ENCODE measurements around the gene FGF6. TPM values are rescaled to one million over a fixed set of nuclear protein-coding genes. Genes with fewer than 3 reads are reported as not detected.

FGF6 gene
- total RNA-seq, 4 donors from 2014 or later = not detected

- Histone ChIP-seq H3K4me1 (no peaks in the 10 kb centered on the region), H3K9me3 (no peaks in the 10 kb centered on the region), H3K27ac (no peak overlapping the region), H3K27me3 (peaks cover 33% of the 10 kb centered on the region), H3K4me3 (no peak overlapping the region), H3K36me3 (no peaks in the 10 kb centered on the region)
- ATAC-seq = no peak
- TF ChIP-seq EP300 (IDR thresholded peaks at IDR 0.05) (no peak), CTCF (IDR thresholded peaks at IDR 0.05) (no peak), POLR2A (IDR thresholded peaks at IDR 0.05) (no peak), POLR2AphosphoS5 (IDR thresholded peaks at IDR 0.05) (no peak)
- 35 to 71% methylated on average over 4 to 5 of the region's 5 CpGs for WGBS, 2 donors (ENCODE audit: low coverage in 1 of 2)
These were observed 5.9 kb downstream of the FGF6 start for GRCh38 chr12:4439736-4440135.

- WGBS, 2 donors (ENCODE audit: low coverage in 1 of 2) = 73 to 80% methylated on average over 11 to 14 of the region's 14 CpGs
- Histone ChIP-seq H3K27ac (no peak overlapping the region), H3K27me3 (peaks cover 37% of the 10 kb centered on the region), H3K9me3 (no peaks in the 10 kb centered on the region), H3K4me1 (no peaks in the 10 kb centered on the region), H3K36me3 (no peaks in the 10 kb centered on the region), H3K4me3 (no peak overlapping the region)
- no peak for ATAC-seq
- TF ChIP-seq CTCF (IDR thresholded peaks at IDR 0.05) (no peak), POLR2AphosphoS5 (IDR thresholded peaks at IDR 0.05) (no peak), POLR2A (IDR thresholded peaks at IDR 0.05) (no peak), EP300 (IDR thresholded peaks at IDR 0.05) (no peak)
These were observed 6.6 kb downstream of the FGF6 start for GRCh38 chr12:4438834-4439596.

- Histone ChIP-seq H3K27ac (no peak overlapping the region), H3K9me3 (no peaks in the 10 kb centered on the region), H3K27me3 (peaks cover 12% of the 10 kb centered on the region), H3K36me3 (no peaks in the 10 kb centered on the region), H3K4me3 (no peak overlapping the region), H3K4me1 (no peaks in the 10 kb centered on the region)
- TF ChIP-seq POLR2AphosphoS5 (IDR thresholded peaks at IDR 0.05) (no peak), CTCF (IDR thresholded peaks at IDR 0.05) (no peak), POLR2A (IDR thresholded peaks at IDR 0.05) (no peak), EP300 (IDR thresholded peaks at IDR 0.05) (no peak)
- ATAC-seq = no peak
- WGBS, 2 donors (ENCODE audit: low coverage in 1 of 2) = 0 to 79% methylated on average over 1 to 5 of the region's 6 CpGs
These were observed 10.1 kb downstream of the FGF6 start for GRCh38 chr12:4435537-4435936.

DNA sequence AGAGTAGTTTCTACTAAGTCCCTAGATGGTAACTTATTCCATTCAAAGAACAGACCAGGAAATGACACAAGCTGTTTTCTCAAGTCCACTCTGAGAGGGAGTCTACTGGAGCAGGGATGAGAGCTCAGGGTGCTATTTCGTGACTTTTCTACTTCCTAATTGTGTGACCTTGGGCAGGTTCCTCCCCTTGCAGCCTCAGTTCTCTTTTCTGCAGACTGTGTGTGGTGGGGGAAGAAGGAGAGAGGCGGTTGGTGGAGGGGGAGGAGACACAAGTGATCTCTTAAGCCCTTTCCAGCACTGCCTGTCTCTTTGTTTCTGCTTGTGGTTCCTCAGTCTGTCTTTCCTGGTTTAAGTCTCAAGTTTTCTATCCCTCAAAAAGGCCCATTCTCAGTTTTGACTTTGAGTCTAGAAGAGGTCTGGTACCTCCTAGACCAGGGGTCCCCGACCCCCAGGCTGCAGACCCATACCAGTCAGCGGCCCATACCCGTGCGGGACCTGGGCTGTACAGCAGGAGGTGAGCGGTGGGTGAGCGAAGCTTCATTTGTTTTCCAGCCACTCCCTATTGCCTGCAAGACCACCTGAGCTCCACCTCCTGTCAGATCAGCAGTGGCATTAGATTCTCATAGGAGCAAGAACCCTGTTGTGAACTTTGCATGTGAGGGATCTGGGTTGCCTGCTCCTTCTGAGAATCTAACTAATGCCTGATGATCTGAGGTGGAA is 10.7 kb downstream of the FGF6 start:
- H3K27ac ChIP-seq = no peak overlapping the region
- no peaks in the 10 kb centered on the region for H3K9me3 ChIP-seq
- WGBS, 2 donors (ENCODE audit: low coverage in 1 of 2) = 64 to 87% methylated on average over 2 to 5 of the region's 8 CpGs
- no peak for ATAC-seq
- no peak overlapping the region for H3K4me3 ChIP-seq
- H3K27me3 ChIP-seq = peaks cover 7% of the 10 kb centered on the region
- no peak for TF ChIP-seq POLR2A (IDR thresholded peaks at IDR 0.05)
- TF ChIP-seq EP300 (IDR thresholded peaks at IDR 0.05) = no peak
- TF ChIP-seq CTCF (IDR thresholded peaks at IDR 0.05) = no peak
- no peak for TF ChIP-seq POLR2AphosphoS5 (IDR thresholded peaks at IDR 0.05)
- H3K36me3 ChIP-seq = no peaks in the 10 kb centered on the region
- no peaks in the 10 kb centered on the region for H3K4me1 ChIP-seq

Data from gastroesophageal sphincter (tissue), 4 donors.